Dedifferentiated amniotic fluid mesenchymal stem cell (primary cell): ENCODE measurements around the gene ERC1.
"Not testable (repeated sequence)": the region's sequence is repeated elsewhere in the genome, so short reads cannot be mapped to it uniquely, and the experiment has no call there.

Experiments
- DNase-seq: peaks from one replicate; pipeline ENCODE4 v3.0.0-alpha.2; 2016; ENCODE audit errors: extremely low spot score

ERC1 gene

GRCh38 chr12:1022032-1022970 is 31.3 kb downstream of the ERC1 start:
- no peak for DNase-seq

GRCh38 chr12:1030779-1031178 is 39.8 kb downstream of the ERC1 start:
- no peak for DNase-seq

- DNase-seq: no peak
Measured at GRCh38 chr12:1034243-1034642, 43.2 kb downstream of the ERC1 start.

GRCh38 chr12:1034751-1035457 is 43.9 kb downstream of the ERC1 start:
- no peak for DNase-seq

GRCh38 chr12:1041478-1041877 is 50.5 kb downstream of the ERC1 start:
- no peak for DNase-seq

- DNase-seq: no peak
Measured at GRCh38 chr12:1044199-1044598, 53.2 kb downstream of the ERC1 start.

GRCh38 chr12:1044696-1045095 is 53.7 kb downstream of the ERC1 start:
- DNase-seq: peak; percentile 66

GRCh38 chr12:1046727-1047126 is 55.7 kb downstream of the ERC1 start:
- DNase-seq: no peak

- DNase-seq: no peak
Measured at GRCh38 chr12:1047898-1048660, 57.1 kb downstream of the ERC1 start.

GRCh38 chr12:1050059-1050707 is 59.2 kb downstream of the ERC1 start:
- DNase-seq: no peak

GRCh38 chr12:1051672-1052071 is 60.6 kb downstream of the ERC1 start:
- not testable (repeated sequence) for DNase-seq

- no peak for DNase-seq
Measured at GRCh38 chr12:1053690-1054089, 62.7 kb downstream of the ERC1 start.

- DNase-seq: no peak
Measured at GRCh38 chr12:1054117-1054870, 63.3 kb downstream of the ERC1 start.

GRCh38 chr12:1056390-1056789 is 65.4 kb downstream of the ERC1 start:
- DNase-seq: no peak

- DNase-seq: no peak
Measured at GRCh38 chr12:1058423-1058822, 67.4 kb downstream of the ERC1 start.

GRCh38 chr12:1059162-1059561 is 68.1 kb downstream of the ERC1 start:
- DNase-seq: no peak

- no peak for DNase-seq
Measured at GRCh38 chr12:1063852-1064251, 72.8 kb downstream of the ERC1 start.

GRCh38 chr12:1064317-1064716 is 73.3 kb downstream of the ERC1 start:
- no peak for DNase-seq

GRCh38 chr12:1065629-1066028 is 74.6 kb downstream of the ERC1 start:
- DNase-seq: no peak

GRCh38 chr12:1069846-1070245 is 78.8 kb downstream of the ERC1 start:
- no peak for DNase-seq

GRCh38 chr12:1071182-1071581 is 80.2 kb downstream of the ERC1 start:
- DNase-seq: no peak
